Natural killer cell treated with Interleukin-12 subunit alpha and Interleukin-12 subunit beta and Interleukin-15 and Interleukin-18, amount 100 ng/mL, for 72 hours (primary cell): Measurements from ENCODE around the gene SIGLEC9. TPM values are rescaled to one million over a fixed set of nuclear protein-coding genes. Genes with fewer than 3 reads are reported as not detected.
A peak's percentile ranks its signal among the peaks of the same experiment; 100 is the strongest.

ENCODE experiments used
- ATAC-seq, 2 donors: fragments of 150-1000 bp; cut with Tn5 transposase in 1 of 2; sonication (Bioruptor Pico), chemical (Tn5 transposase) in 1 of 2; 2 replicates each; pipeline ENCODE4 v1.10.0; 2021
- DNase-seq: peaks from one replicate; pipeline ENCODE4 v3.0.0; 2022; ENCODE audit warnings: low spot score
- H3K27ac Mint-ChIP-seq, 2 donors: 1 replicate in 1 of 2; 2 replicates in 1 of 2; pipeline ENCODE4 v1.8.0; 2022; ENCODE audit warnings: mixed read lengths in 2 of 2, mild to moderate bottlenecking in 1 of 2, moderate library complexity in 1 of 2
- H3K27me3 Mint-ChIP-seq, 2 donors: 1 replicate in 1 of 2; 2 replicates in 1 of 2; pipeline ENCODE4 v1.8.0; 2022; ENCODE audit warnings: mixed read lengths in 2 of 2
- H3K36me3 Mint-ChIP-seq: one replicate; pipeline ENCODE4 v1.8.0; 2022; ENCODE audit warnings: mixed read lengths
- H3K4me1 Mint-ChIP-seq, 2 donors: 1 replicate in 1 of 2; 2 replicates in 1 of 2; pipeline ENCODE4 v1.8.0; 2022; ENCODE audit warnings: low read depth in 2 of 2, mixed read lengths in 2 of 2, mild to moderate bottlenecking in 1 of 2
- H3K4me3 Mint-ChIP-seq: one replicate; pipeline ENCODE4 v1.8.0; 2022; ENCODE audit warnings: mixed read lengths
- H3K9me3 Mint-ChIP-seq: 2 replicates; pipeline ENCODE4 v1.8.0; 2022; ENCODE audit warnings: mixed read lengths
- total RNA-seq, 2 donors: library from RNA; stranded (reverse); gene quantifications; one replicate each; pipeline ENCODE4 v1.2.3, GENCODE V29; 2022

SIGLEC9 gene
- total RNA-seq = 1 to 10 TPM in 1 of 2 donors, under 1 TPM in 1; 0.69 to 1.1 TPM

DNA sequence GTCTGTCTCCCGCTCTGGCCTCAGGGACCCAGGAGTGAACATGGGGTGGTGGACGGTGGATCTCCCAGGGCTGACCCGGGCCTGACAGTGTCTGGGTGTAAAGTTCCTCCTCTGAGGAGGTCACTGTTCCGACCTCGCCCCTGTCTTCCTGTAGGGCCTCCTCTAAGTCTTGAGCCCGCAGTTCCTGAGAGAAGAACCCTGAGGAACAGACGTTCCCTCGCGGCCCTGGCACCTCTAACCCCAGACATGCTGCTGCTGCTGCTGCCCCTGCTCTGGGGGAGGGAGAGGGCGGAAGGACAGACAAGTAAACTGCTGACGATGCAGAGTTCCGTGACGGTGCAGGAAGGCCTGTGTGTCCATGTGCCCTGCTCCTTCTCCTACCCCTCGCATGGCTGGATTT is at the start of gene SIGLEC9:
SIGLEC9 (plus strand) TSS at position 178 of the 400 bp plus-strand sequence; CDS start at position 247, 69 bp downstream.
- peak within 1 kb of the TSS; percentile 69 to 87 for H3K27ac Mint-ChIP-seq
- no peaks in the 10 kb centered on the region for H3K9me3 Mint-ChIP-seq
- DNase-seq (peak; percentile 61), ATAC-seq (no peak)
- H3K4me1 Mint-ChIP-seq = peaks cover 70% of the 10 kb centered on the region in 2 donors
- no peaks in the 10 kb centered on the region for H3K27me3 Mint-ChIP-seq
- no peaks in the 10 kb centered on the region for H3K36me3 Mint-ChIP-seq
- peak within 1 kb of the TSS; percentile 82 for H3K4me3 Mint-ChIP-seq

DNA sequence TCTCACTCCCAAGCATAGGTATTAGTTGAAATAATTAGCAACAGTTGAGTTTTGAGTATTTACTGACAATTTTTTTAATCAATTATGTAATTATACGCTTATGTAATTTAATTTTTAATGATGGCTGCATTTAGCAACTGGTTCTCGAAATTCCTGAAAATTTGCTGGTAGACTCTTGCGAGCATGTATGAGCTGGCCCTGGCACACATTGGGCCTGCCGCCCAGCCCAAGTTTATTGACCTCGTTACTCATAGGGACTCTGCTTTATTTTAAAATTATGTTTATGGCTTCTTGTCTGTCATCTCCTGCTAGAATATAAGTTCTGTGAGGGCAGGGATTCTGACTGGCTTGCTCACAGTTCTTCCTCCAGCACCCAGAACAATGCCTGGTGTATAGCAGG is 48.7 kb upstream of the SIGLEC9 start:
- no peaks in the 10 kb centered on the region for H3K9me3 Mint-ChIP-seq
- DNase-seq = no peak
- H3K27ac Mint-ChIP-seq = peak overlapping the region in 1 of 2 donors; percentile 24
- ATAC-seq = no peak
- H3K4me3 Mint-ChIP-seq = no peak overlapping the region
- H3K4me1 Mint-ChIP-seq = no peaks in the 10 kb centered on the region
- H3K36me3 Mint-ChIP-seq = peaks cover 12% of the 10 kb centered on the region
- H3K27me3 Mint-ChIP-seq = peaks cover 7 to 18% of the 10 kb centered on the region in 2 donors

DNA sequence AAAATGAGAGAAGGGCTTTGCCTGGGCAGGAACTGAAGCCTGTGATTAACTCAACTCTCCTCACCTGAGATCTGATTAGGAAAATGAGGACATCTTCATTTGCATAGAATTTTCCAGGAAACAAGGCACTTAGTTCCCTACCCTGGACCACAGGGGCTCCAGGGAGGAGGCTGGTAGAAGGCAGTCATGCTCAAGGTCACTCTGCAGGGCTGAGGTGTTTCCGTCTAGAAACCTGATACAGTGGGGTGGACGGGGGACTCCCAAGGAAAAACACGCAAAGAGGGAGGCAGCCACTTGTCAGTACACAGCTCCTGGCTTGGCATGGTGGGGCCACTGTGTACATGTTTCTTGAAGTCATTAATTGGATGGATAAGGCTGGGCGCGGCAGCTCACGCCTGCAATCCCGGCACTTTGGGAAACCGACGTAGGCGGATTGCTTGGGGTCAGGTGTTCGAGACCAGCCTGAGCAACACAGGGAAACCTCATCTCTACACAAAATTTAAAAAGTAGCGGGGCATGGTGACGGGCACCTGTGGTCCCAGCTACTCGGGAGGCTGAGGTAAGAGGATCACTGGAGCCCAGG is 48.0 kb upstream of the SIGLEC9 start:
- Mint-ChIP-seq H3K36me3 (peaks cover 12% of the 10 kb centered on the region), H3K27ac (peak overlapping the region in 1 of 2 donors; percentile 24), H3K27me3 (peaks cover 7 to 18% of the 10 kb centered on the region in 2 donors), H3K9me3 (no peaks in the 10 kb centered on the region), H3K4me3 (no peak overlapping the region), H3K4me1 (no peaks in the 10 kb centered on the region)
- ATAC-seq (no peak), DNase-seq (no peak)

GRCh38 chr19:51078104-51078503 is 46.6 kb upstream of the SIGLEC9 start:
- Mint-ChIP-seq H3K4me3 (no peak overlapping the region), H3K4me1 (no peaks in the 10 kb centered on the region), H3K9me3 (no peaks in the 10 kb centered on the region), H3K36me3 (peaks cover 11% of the 10 kb centered on the region), H3K27ac (no peak overlapping the region), H3K27me3 (peaks cover 12 to 17% of the 10 kb centered on the region in 2 donors)
- DNase-seq (no peak), ATAC-seq (no peak)

GRCh38 chr19:51078731-51079130 is 46.0 kb upstream of the SIGLEC9 start:
- ATAC-seq (no peak), DNase-seq (no peak)
- H3K27me3 Mint-ChIP-seq = peaks cover 17 to 18% of the 10 kb centered on the region in 2 donors
- H3K9me3 Mint-ChIP-seq = no peaks in the 10 kb centered on the region
- H3K36me3 Mint-ChIP-seq = peaks cover 5% of the 10 kb centered on the region
- H3K27ac Mint-ChIP-seq = no peak overlapping the region
- H3K4me3 Mint-ChIP-seq = no peak overlapping the region
- no peaks in the 10 kb centered on the region for H3K4me1 Mint-ChIP-seq

- DNase-seq (no peak), ATAC-seq (no peak)
- Mint-ChIP-seq H3K36me3 (no peaks in the 10 kb centered on the region), H3K27me3 (peaks cover 9 to 11% of the 10 kb centered on the region in 2 donors), H3K27ac (no peak overlapping the region), H3K4me3 (no peak overlapping the region), H3K4me1 (no peaks in the 10 kb centered on the region), H3K9me3 (no peaks in the 10 kb centered on the region)
Observed at GRCh38 chr19:51079481-51080110, 45.1 kb upstream of the SIGLEC9 start.

DNA sequence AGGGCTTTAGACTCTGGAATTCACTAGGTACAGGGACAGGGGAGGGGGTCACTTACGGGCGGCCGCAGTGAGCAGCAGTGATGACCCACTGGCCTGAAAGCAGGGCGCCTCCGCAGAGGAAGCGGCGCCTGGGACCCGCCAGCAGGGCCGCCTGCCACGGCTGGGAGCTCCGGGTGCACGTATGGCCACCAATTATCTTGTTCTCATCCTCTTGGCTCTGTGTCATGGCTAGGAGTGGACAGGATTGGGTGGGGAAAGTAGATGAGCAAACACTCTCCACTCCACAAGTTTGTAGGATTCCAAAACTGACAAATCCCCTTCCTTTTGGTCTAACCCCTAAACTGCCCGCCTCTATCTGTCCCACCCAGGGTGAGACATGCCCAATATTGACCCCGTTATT is 43.2 kb upstream of the SIGLEC9 start:
- DNase-seq (no peak), ATAC-seq (no peak)
- no peaks in the 10 kb centered on the region for H3K36me3 Mint-ChIP-seq
- no peak overlapping the region for H3K4me3 Mint-ChIP-seq
- H3K27ac Mint-ChIP-seq = no peak overlapping the region
- H3K4me1 Mint-ChIP-seq = no peaks in the 10 kb centered on the region
- H3K27me3 Mint-ChIP-seq = peaks cover 9 to 11% of the 10 kb centered on the region in 2 donors
- H3K9me3 Mint-ChIP-seq = no peaks in the 10 kb centered on the region

DNA sequence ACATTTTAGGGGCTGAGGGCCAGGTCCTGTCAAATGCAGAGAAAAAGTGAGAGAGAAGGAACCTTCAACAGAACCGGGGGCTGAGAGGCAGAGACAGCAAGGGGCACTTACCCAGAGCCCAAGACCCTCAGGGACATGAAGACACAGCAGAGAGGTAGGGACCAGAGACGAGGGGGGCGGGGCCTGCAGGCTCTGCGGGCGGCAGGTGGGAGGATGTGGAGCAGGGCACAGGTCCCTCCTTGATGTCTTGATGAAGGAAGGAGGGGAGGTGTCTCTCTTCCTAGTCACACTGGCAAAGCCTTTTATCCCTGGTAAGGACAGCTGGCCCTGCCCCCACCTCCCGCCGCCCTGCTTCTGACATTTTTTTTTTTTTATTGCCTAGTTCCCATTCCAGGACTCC is 42.1 kb upstream of the SIGLEC9 start, which contains the start of gene KLK14:
KLK14 (minus strand) TSS at position 277 of the 400 bp plus-strand sequence; CDS start at position 4, 273 bp downstream.
- DNase-seq (no peak), ATAC-seq (no peak)
- Mint-ChIP-seq H3K36me3 (no peaks in the 10 kb centered on the region), H3K27me3 (peaks cover 9 to 11% of the 10 kb centered on the region in 2 donors), H3K4me1 (no peaks in the 10 kb centered on the region), H3K27ac (no peak within 1 kb of the TSS), H3K4me3 (no peak within 1 kb of the TSS), H3K9me3 (no peaks in the 10 kb centered on the region)

GRCh38 chr19:51083181-51083580 is 41.5 kb upstream of the SIGLEC9 start:
- Mint-ChIP-seq H3K9me3 (no peaks in the 10 kb centered on the region), H3K27me3 (peaks cover 9 to 11% of the 10 kb centered on the region in 2 donors), H3K36me3 (no peaks in the 10 kb centered on the region), H3K27ac (no peak overlapping the region), H3K4me1 (no peaks in the 10 kb centered on the region), H3K4me3 (no peak overlapping the region)
- no peak for DNase-seq
- no peak for ATAC-seq

GRCh38 chr19:51083783-51084182 is 40.9 kb upstream of the SIGLEC9 start:
- H3K4me1 Mint-ChIP-seq = no peaks in the 10 kb centered on the region
- H3K27ac Mint-ChIP-seq = no peak overlapping the region
- ATAC-seq = no peak
- H3K4me3 Mint-ChIP-seq = no peak overlapping the region
- no peaks in the 10 kb centered on the region for H3K9me3 Mint-ChIP-seq
- DNase-seq = no peak
- peaks cover 9 to 11% of the 10 kb centered on the region in 2 donors for H3K27me3 Mint-ChIP-seq
- H3K36me3 Mint-ChIP-seq = no peaks in the 10 kb centered on the region

DNA sequence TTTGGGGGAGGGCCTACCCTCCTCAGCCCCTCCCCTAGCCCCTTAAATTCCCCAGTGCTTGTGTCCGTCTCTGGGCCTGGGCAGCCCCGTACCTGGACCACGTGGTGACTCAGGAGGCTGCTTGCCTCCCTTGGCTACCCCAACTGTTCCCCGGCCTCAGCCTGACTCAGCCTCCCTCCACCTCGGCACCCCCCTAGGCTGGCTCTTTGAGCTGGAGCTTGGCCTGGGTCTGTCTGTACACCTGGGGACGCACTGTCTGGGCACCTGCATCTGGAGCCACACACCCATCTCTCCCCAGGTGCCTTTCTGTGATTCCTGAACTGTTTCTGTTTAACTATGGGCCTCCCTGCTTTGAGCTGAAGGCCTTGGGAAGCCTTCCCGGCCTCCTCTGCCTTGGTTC is 40.2 kb upstream of the SIGLEC9 start:
- H3K9me3 Mint-ChIP-seq = no peaks in the 10 kb centered on the region
- H3K36me3 Mint-ChIP-seq = no peaks in the 10 kb centered on the region
- H3K27ac Mint-ChIP-seq = no peak overlapping the region
- H3K4me1 Mint-ChIP-seq = no peaks in the 10 kb centered on the region
- no peak overlapping the region for H3K4me3 Mint-ChIP-seq
- H3K27me3 Mint-ChIP-seq = peaks cover 9 to 11% of the 10 kb centered on the region in 2 donors
- ATAC-seq (no peak), DNase-seq (no peak)

DNA sequence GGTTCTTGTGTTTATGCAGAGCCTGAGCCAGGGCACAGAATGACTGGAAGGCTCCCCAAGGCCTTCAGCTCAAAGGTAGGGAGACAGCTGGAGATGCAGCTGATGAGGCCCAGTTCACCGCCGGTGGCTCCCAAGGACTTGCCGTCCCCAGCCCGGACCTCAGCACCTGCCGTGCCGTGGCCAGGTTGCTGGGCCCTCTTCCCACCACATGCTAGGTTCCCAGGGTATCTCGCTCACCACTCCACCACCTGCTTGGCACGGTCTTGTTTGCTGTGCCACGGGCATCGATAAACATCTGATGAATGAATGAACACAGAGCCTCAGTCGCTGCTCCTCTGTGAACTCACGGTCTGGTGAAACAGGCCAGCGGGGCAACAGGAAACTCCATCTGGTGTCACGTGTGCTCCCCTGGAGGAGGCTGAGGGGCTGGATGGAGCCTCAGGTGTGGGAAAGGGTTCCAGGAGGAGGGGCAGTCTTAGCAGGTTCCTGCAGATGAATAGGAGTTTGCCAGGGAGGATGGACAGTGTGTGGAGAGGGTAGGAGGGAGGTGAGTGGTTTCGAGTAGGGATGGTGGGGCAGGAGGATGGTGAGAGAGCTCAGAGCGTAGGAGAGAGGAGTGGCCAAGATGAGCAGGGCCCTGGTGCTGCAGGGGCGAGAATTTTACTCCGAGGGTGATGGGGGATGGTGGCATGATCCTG is 38.4 kb upstream of the SIGLEC9 start:
- Mint-ChIP-seq H3K36me3 (no peaks in the 10 kb centered on the region), H3K4me3 (no peak overlapping the region), H3K9me3 (no peaks in the 10 kb centered on the region), H3K4me1 (no peaks in the 10 kb centered on the region), H3K27ac (no peak overlapping the region), H3K27me3 (peaks cover 9 to 11% of the 10 kb centered on the region in 2 donors)
- ATAC-seq (no peak), DNase-seq (no peak)

DNA sequence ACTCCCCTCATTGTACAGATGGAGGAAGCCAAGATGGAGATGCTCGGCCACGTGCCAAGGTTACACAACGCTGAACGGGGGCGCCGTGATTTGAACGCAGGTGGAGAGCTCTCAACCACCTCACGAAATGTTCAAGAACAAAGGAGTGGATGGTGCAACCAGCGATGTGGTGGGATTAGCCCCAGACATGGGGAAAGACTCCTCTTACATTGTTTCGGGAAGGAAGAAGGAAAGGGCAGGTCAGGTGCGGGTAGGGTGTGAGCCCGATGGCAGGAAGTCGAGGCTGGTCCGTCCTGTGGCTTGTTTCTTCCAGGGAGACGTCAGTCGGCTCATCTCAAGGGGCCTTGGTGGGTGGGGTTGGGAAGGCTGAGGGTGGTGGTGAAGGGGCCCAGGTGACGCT is 34.9 kb upstream of the SIGLEC9 start:
- Mint-ChIP-seq H3K9me3 (no peaks in the 10 kb centered on the region), H3K27ac (no peak overlapping the region), H3K36me3 (no peaks in the 10 kb centered on the region), H3K4me1 (no peaks in the 10 kb centered on the region), H3K27me3 (no peaks in the 10 kb centered on the region), H3K4me3 (no peak overlapping the region)
- DNase-seq = no peak
- ATAC-seq = no peak

GRCh38 chr19:51090471-51090870 is 34.2 kb upstream of the SIGLEC9 start:
- DNase-seq = no peak
- Mint-ChIP-seq H3K4me1 (no peaks in the 10 kb centered on the region), H3K27me3 (no peaks in the 10 kb centered on the region), H3K27ac (no peak overlapping the region), H3K4me3 (no peak overlapping the region), H3K9me3 (no peaks in the 10 kb centered on the region), H3K36me3 (no peaks in the 10 kb centered on the region)
- no peak for ATAC-seq
